Left lung (tissue), 10 donors: Measurements from ENCODE around the gene LRRK1. TPM values are rescaled to one million over a fixed set of nuclear protein-coding genes. Genes with fewer than 3 reads are reported as not detected.
A peak's percentile ranks its signal among the peaks of the same experiment; 100 is the strongest.

Experiments
- ATAC-seq: fragments of 200-7000 bp; cut with Tn5 transposase; one replicate; pipeline ENCODE4 v1.9.1; 2020; ENCODE audit warnings: moderate library complexity
- DNase-seq, 4 donors: peaks; one replicate each; pipeline ENCODE4 v3.0.0-alpha.2; 2013 to 2020
- H3K27ac ChIP-seq, 2 donors: fragments of 200-600 bp; sonication (generic) in 1 of 2; one replicate each; pipeline versions ENCODE4 v1.5.0 to v1.8.0; 2020 to 2021
- H3K27me3 ChIP-seq, 2 donors: fragments of 200-600 bp; sonication (generic) in 1 of 2; one replicate each; pipeline versions ENCODE4 v1.5.0 to v1.8.0; 2020 to 2021
- H3K36me3 ChIP-seq, 2 donors: fragments of 200-600 bp; sonication (generic) in 1 of 2; one replicate each; pipeline versions ENCODE4 v1.5.0 to v1.8.0; 2020 to 2021
- H3K4me1 ChIP-seq, 2 donors: fragments of 200-600 bp; one replicate each; pipeline ENCODE4 v1.8.0; 2021
- H3K4me3 ChIP-seq, 2 donors: fragments of 200-600 bp; sonication (generic) in 1 of 2; one replicate each; pipeline versions ENCODE4 v1.5.0 to v1.8.0; 2020 to 2021; ENCODE audit warnings: mild to moderate bottlenecking in 1 of 2
- H3K9me3 ChIP-seq, 2 donors: fragments of 200-600 bp; sonication (generic) in 1 of 2; one replicate each; pipeline versions ENCODE4 v1.5.0 to v1.8.0; 2020 to 2021
- CTCF ChIP-seq, 2 donors: fragments of 200-600 bp; sonication (generic) in 1 of 2; IDR thresholded peaks; one replicate each; pipeline versions ENCODE4 v1.5.0 to v1.8.0; 2021; ENCODE audit warnings: antibody characterized with exemption in 2 of 2
- intact Hi-C, 2 donors: fragments of 100-400 bp; cut with DNase I; formaldehyde crosslinking; loops; one replicate each; pipeline versions ENCODE4 v1.11.2 to v1.14.2; 2022
- polyA plus RNA-seq, 6 donors: library from polyadenylated mRNA; unstranded; fragments of 120-200 nt; gene quantifications; one replicate each; pipeline ENCODE4 v1.2.1, GENCODE V29; 2013; ENCODE audit not compliant: insufficient read length in 6 of 6
- total RNA-seq, 2 donors: library from RNA; stranded (reverse); fragmentation: NEBNext Ultra II Directional; extraction: Animal tissue kit (Norgen Biotek cat#: 25700); gene quantifications; one replicate each; pipeline ENCODE4 v1.2.1, GENCODE V29; 2021
- donor health status: DM: no; HTN: yes; CAD: no.
- donor health status: DM: no; HTN: no; CAD: no.

LRRK1 gene
- total and polyA plus RNA-seq, 8 donors = 1.9 to 24.2 (median 3.0) TPM

- ATAC-seq (peak; percentile 7), DNase-seq (peak in 2 of 4 donors; percentile 50 to 88)
- peaks cover 0 to 8% of the 10 kb centered on the region in 2 donors for H3K36me3 ChIP-seq
- no peaks in the 10 kb centered on the region for H3K9me3 ChIP-seq
- peak overlapping the region; percentile 49 to 57 for H3K4me3 ChIP-seq
- intact Hi-C loops = loop anchor here in 1 of 2 donors (5.0 kb wide), 1 partner anchor 88 kb away; no protein-coding TSS in a partner anchor
- no peak overlapping the region for H3K27ac ChIP-seq
- H3K4me1 ChIP-seq = peaks cover 0 to 50% of the 10 kb centered on the region in 2 donors
- no peak for TF ChIP-seq CTCF (IDR thresholded peaks at IDR 0.05)
- H3K27me3 ChIP-seq = peaks cover 0 to 23% of the 10 kb centered on the region in 2 donors
Measured at GRCh38 chr15:100919481-100920405, 586 bp downstream of the LRRK1 start.

GRCh38 chr15:100920516-100921135, 1.5 kb downstream of the LRRK1 start:
- Histone ChIP-seq H3K27ac (no peak overlapping the region), H3K9me3 (no peaks in the 10 kb centered on the region), H3K4me3 (peak overlapping the region in 1 of 2 donors; percentile 57), H3K36me3 (peaks cover 0 to 17% of the 10 kb centered on the region in 2 donors), H3K27me3 (peaks cover 0 to 23% of the 10 kb centered on the region in 2 donors), H3K4me1 (peaks cover 0 to 45% of the 10 kb centered on the region in 2 donors)
- ATAC-seq = no peak
- intact Hi-C loops = no loop called here
- TF ChIP-seq CTCF (IDR thresholded peaks at IDR 0.05) = no peak
- DNase-seq = no peak

GRCh38 chr15:100922192-100923040, 3.3 kb downstream of the LRRK1 start:
- peak overlapping the region in 1 of 2 donors; percentile 65 for H3K27ac ChIP-seq
- peaks cover 0 to 23% of the 10 kb centered on the region in 2 donors for H3K27me3 ChIP-seq
- peaks cover 0 to 44% of the 10 kb centered on the region in 2 donors for H3K4me1 ChIP-seq
- no peaks in the 10 kb centered on the region for H3K9me3 ChIP-seq
- ATAC-seq (no peak), DNase-seq (no peak)
- H3K36me3 ChIP-seq = peaks cover 0 to 33% of the 10 kb centered on the region in 2 donors
- no peak for TF ChIP-seq CTCF (IDR thresholded peaks at IDR 0.05)
- H3K4me3 ChIP-seq = no peak overlapping the region
- intact Hi-C loops = no loop called here

- TF ChIP-seq CTCF (IDR thresholded peaks at IDR 0.05) = no peak
- no peak overlapping the region for H3K4me3 ChIP-seq
- H3K27me3 ChIP-seq = peaks cover 0 to 17% of the 10 kb centered on the region in 2 donors
- peaks cover 0 to 39% of the 10 kb centered on the region in 2 donors for H3K4me1 ChIP-seq
- peak overlapping the region in 1 of 2 donors; percentile 65 for H3K27ac ChIP-seq
- DNase-seq = no peak
- H3K36me3 ChIP-seq = peaks cover 0 to 38% of the 10 kb centered on the region in 2 donors
- no peaks in the 10 kb centered on the region for H3K9me3 ChIP-seq
- no peak for ATAC-seq
- intact Hi-C loops = no loop called here
Measured at GRCh38 chr15:100923076-100923475, 3.9 kb downstream of the LRRK1 start.
